Measurements from ENCODE around the gene SNX21. TPM values are rescaled to one million over a fixed set of nuclear protein-coding genes. Genes with fewer than 3 reads are reported as not detected.
A peak's percentile ranks its signal among the peaks of the same experiment; 100 is the strongest.

Gene SNX21
- total and polyA plus RNA-seq, 9 of the 15 experiments (the other 6 are each of a cell fraction or from before 2014, with no cell fraction given) = 0.10 to 1.2 (median 0.42) TPM

DNA sequence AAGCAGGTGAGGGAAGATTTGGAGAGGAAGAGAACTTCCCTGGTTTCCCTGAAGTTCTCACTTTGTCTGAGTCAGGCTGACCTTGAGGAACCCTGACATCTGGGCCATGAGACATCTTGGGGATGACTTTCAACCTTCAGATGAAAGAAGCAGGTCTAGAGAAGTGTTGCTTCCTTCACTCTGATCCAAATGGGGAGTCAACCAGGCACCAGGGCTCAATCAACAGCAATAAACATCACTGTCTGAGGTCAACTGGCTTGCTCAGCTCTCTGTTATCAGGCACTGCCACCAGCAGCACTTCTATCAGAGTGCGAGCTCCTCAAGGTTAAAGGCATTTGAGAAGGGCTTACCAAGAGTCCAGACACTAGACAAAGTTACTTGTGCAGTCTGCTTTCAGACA is 17.3 kb downstream of the SNX21 start (continued):
- TF ChIP-seq, protein P1, sequence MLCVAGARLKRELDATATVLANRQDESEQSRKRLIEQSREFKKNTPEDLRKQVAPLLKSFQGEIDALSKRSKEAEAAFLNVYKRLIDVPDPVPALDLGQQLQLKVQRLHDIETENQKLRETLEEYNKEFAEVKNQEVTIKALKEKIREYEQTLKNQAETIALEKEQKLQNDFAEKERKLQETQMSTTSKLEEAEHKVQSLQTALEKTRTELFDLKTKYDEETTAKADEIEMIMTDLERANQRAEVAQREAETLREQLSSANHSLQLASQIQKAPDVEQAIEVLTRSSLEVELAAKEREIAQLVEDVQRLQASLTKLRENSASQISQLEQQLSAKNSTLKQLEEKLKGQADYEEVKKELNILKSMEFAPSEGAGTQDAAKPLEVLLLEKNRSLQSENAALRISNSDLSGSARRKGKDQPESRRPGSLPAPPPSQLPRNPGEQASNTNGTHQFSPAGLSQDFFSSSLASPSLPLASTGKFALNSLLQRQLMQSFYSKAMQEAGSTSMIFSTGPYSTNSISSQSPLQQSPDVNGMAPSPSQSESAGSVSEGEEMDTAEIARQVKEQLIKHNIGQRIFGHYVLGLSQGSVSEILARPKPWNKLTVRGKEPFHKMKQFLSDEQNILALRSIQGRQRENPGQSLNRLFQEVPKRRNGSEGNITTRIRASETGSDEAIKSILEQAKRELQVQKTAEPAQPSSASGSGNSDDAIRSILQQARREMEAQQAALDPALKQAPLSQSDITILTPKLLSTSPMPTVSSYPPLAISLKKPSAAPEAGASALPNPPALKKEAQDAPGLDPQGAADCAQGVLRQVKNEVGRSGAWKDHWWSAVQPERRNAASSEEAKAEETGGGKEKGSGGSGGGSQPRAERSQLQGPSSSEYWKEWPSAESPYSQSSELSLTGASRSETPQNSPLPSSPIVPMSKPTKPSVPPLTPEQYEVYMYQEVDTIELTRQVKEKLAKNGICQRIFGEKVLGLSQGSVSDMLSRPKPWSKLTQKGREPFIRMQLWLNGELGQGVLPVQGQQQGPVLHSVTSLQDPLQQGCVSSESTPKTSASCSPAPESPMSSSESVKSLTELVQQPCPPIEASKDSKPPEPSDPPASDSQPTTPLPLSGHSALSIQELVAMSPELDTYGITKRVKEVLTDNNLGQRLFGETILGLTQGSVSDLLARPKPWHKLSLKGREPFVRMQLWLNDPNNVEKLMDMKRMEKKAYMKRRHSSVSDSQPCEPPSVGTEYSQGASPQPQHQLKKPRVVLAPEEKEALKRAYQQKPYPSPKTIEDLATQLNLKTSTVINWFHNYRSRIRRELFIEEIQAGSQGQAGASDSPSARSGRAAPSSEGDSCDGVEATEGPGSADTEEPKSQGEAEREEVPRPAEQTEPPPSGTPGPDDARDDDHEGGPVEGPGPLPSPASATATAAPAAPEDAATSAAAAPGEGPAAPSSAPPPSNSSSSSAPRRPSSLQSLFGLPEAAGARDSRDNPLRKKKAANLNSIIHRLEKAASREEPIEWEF (CRISPR knock-in tag; IDR thresholded peaks at IDR 0.05) = no peak
- TF ChIP-seq MEIS2 (IDR thresholded peaks at IDR 0.05; ENCODE audit: partially characterized antibody) (peak; percentile 88), NRF1 (conservative IDR thresholded peaks at IDR 0.05 in 1 of 2, IDR thresholded peaks at IDR 0.05 in 1 of 2) (no peak), ZNF232 (CRISPR knock-in tag; IDR thresholded peaks at IDR 0.05) (no peak), PTRF (tag; IDR thresholded peaks at IDR 0.05) (no peak), SMARCE1 (IDR thresholded peaks at IDR 0.05) (peak; percentile 46; the same call in 1 of the 2 replicates), TRIM28 (IDR thresholded peaks at IDR 0.05) (peak; percentile 32; the same call in 1 of the 2 replicates), RAD21 (CRISPR knock-in tag; conservative IDR thresholded peaks at IDR 0.05 in 1 of 2, IDR thresholded peaks at IDR 0.05 in 1 of 2) (peak in 1 of 2 experiments; percentile 17; a peak in 1 of 4 replicates), ZNF695 (CRISPR knock-in tag; IDR thresholded peaks at IDR 0.05) (no peak), FUS (optimal IDR thresholded peaks at IDR 0.05; ENCODE audit: low read depth, low read length) (no peak)
- TF ChIP-seq, protein P2, sequence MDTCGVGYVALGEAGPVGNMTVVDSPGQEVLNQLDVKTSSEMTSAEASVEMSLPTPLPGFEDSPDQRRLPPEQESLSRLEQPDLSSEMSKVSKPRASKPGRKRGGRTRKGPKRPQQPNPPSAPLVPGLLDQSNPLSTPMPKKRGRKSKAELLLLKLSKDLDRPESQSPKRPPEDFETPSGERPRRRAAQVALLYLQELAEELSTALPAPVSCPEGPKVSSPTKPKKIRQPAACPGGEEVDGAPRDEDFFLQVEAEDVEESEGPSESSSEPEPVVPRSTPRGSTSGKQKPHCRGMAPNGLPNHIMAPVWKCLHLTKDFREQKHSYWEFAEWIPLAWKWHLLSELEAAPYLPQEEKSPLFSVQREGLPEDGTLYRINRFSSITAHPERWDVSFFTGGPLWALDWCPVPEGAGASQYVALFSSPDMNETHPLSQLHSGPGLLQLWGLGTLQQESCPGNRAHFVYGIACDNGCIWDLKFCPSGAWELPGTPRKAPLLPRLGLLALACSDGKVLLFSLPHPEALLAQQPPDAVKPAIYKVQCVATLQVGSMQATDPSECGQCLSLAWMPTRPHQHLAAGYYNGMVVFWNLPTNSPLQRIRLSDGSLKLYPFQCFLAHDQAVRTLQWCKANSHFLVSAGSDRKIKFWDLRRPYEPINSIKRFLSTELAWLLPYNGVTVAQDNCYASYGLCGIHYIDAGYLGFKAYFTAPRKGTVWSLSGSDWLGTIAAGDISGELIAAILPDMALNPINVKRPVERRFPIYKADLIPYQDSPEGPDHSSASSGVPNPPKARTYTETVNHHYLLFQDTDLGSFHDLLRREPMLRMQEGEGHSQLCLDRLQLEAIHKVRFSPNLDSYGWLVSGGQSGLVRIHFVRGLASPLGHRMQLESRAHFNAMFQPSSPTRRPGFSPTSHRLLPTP (IDR thresholded peaks at IDR 0.05; ENCODE audit: borderline replicate concordance, extremely low read depth, insufficient read length) = no peak
- TF ChIP-seq, protein P3, sequence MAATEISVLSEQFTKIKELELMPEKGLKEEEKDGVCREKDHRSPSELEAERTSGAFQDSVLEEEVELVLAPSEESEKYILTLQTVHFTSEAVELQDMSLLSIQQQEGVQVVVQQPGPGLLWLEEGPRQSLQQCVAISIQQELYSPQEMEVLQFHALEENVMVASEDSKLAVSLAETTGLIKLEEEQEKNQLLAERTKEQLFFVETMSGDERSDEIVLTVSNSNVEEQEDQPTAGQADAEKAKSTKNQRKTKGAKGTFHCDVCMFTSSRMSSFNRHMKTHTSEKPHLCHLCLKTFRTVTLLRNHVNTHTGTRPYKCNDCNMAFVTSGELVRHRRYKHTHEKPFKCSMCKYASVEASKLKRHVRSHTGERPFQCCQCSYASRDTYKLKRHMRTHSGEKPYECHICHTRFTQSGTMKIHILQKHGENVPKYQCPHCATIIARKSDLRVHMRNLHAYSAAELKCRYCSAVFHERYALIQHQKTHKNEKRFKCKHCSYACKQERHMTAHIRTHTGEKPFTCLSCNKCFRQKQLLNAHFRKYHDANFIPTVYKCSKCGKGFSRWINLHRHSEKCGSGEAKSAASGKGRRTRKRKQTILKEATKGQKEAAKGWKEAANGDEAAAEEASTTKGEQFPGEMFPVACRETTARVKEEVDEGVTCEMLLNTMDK (IDR thresholded peaks at IDR 0.05; ENCODE audit: borderline replicate concordance, insufficient read depth, low read depth, low read length, poor library complexity, severe bottlenecking) = no peak
- TF ChIP-seq, protein P4, sequence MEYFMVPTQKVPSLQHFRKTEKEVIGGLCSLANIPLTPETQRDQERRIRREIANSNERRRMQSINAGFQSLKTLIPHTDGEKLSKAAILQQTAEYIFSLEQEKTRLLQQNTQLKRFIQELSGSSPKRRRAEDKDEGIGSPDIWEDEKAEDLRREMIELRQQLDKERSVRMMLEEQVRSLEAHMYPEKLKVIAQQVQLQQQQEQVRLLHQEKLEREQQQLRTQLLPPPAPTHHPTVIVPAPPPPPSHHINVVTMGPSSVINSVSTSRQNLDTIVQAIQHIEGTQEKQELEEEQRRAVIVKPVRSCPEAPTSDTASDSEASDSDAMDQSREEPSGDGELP (CRISPR knock-in tag; IDR thresholded peaks at IDR 0.05; ENCODE audit: borderline replicate concordance) = peak; percentile 53; the same call in 1 of the 2 replicates
- TF ChIP-seq, protein P5, sequence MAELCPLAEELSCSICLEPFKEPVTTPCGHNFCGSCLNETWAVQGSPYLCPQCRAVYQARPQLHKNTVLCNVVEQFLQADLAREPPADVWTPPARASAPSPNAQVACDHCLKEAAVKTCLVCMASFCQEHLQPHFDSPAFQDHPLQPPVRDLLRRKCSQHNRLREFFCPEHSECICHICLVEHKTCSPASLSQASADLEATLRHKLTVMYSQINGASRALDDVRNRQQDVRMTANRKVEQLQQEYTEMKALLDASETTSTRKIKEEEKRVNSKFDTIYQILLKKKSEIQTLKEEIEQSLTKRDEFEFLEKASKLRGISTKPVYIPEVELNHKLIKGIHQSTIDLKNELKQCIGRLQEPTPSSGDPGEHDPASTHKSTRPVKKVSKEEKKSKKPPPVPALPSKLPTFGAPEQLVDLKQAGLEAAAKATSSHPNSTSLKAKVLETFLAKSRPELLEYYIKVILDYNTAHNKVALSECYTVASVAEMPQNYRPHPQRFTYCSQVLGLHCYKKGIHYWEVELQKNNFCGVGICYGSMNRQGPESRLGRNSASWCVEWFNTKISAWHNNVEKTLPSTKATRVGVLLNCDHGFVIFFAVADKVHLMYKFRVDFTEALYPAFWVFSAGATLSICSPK (IDR thresholded peaks at IDR 0.05; ENCODE audit: borderline replicate concordance) = no peak
